H9 (cell line): Measurements from ENCODE around the gene HAGHL. TPM values are rescaled to one million over a fixed set of nuclear protein-coding genes. Genes with fewer than 3 reads are reported as not detected.
A peak's percentile ranks its signal among the peaks of the same experiment; 100 is the strongest.

Experiments used
- DNase-seq: peaks from one replicate; pipeline ENCODE4 v3.0.0-alpha.2; 2017
- H2AFZ ChIP-seq: one replicate; pipeline ENCODE4 v1.6.1; 2013; ENCODE audit warnings: mild to moderate bottlenecking, low read length, control low read depth, moderate library complexity
- H2AK5ac ChIP-seq: 2 replicates; pipeline ENCODE4 v1.6.1; 2013; ENCODE audit warnings: low read length, control low read depth, mixed read lengths; ENCODE audit not compliant: insufficient read length
- H2BK120ac ChIP-seq: one replicate; pipeline ENCODE4 v1.6.1; 2013; ENCODE audit warnings: low read depth, mild to moderate bottlenecking, low read length, control low read depth, inconsistent platforms; ENCODE audit not compliant: poor library complexity, severe bottlenecking
- H2BK12ac ChIP-seq: 2 replicates; pipeline ENCODE4 v1.6.1; 2013; ENCODE audit warnings: low read length, control low read depth, mixed read lengths, low read depth; ENCODE audit not compliant: insufficient read length
- H2BK15ac ChIP-seq: 2 replicates; pipeline ENCODE4 v1.6.1; 2013; ENCODE audit warnings: low read depth, low read length, control low read depth
- H2BK20ac ChIP-seq: one replicate; pipeline ENCODE4 v1.6.1; 2013; ENCODE audit warnings: low read depth, mild to moderate bottlenecking, low read length, control low read depth, inconsistent platforms; ENCODE audit not compliant: poor library complexity, severe bottlenecking
- H2BK5ac ChIP-seq: 2 replicates; pipeline ENCODE4 v1.6.1; 2013; ENCODE audit warnings: low read length, control low read depth, mixed read lengths; ENCODE audit not compliant: insufficient read length
- H3K14ac ChIP-seq: 2 replicates; pipeline ENCODE4 v1.6.1; 2013; ENCODE audit warnings: low read length, control low read depth; ENCODE audit not compliant: insufficient read depth
- H3K18ac ChIP-seq: 2 replicates; pipeline ENCODE4 v1.6.1; 2013; ENCODE audit warnings: low read depth, mild to moderate bottlenecking, mixed read lengths, low read length, control low read depth; ENCODE audit not compliant: insufficient read length
- H3K23ac ChIP-seq: 2 replicates; pipeline ENCODE4 v1.6.1; 2013; ENCODE audit warnings: low read length, control low read depth, mixed read lengths, low read depth; ENCODE audit not compliant: insufficient read length
- H3K23me2 ChIP-seq: 2 replicates; pipeline ENCODE4 v1.6.1; 2013; ENCODE audit warnings: low read depth, mild to moderate bottlenecking, mixed read lengths, low read length, control low read depth; ENCODE audit not compliant: insufficient read length, poor library complexity, severe bottlenecking
- H3K27ac ChIP-seq: 2 replicates; pipeline ENCODE4 v1.5.1; 2013; ENCODE audit warnings: low read length, control low read depth, mixed read lengths, low read depth; ENCODE audit not compliant: insufficient read length
- H3K27me3 ChIP-seq: 2 replicates; pipeline ENCODE4 v1.6.1; 2013; ENCODE audit warnings: low read length, control low read depth, inconsistent platforms; ENCODE audit not compliant: insufficient read depth
- H3K4ac ChIP-seq: 2 replicates; pipeline ENCODE4 v1.6.1; 2013; ENCODE audit warnings: low read depth, mild to moderate bottlenecking, control low read depth, inconsistent platforms, low read length, moderate library complexity
- H3K4me1 ChIP-seq: 2 replicates; pipeline ENCODE4 v1.6.1; 2013; ENCODE audit warnings: low read length, control low read depth, inconsistent platforms; ENCODE audit not compliant: insufficient read depth
- H3K4me2 ChIP-seq: 2 replicates; pipeline ENCODE4 v1.6.1; 2013; ENCODE audit warnings: low read length, control low read depth, mixed read lengths; ENCODE audit not compliant: insufficient read length, insufficient read depth
- H3K56ac ChIP-seq: 2 replicates; pipeline ENCODE4 v1.6.1; 2013; ENCODE audit warnings: low read depth, mild to moderate bottlenecking, mixed read lengths, low read length, control low read depth; ENCODE audit not compliant: insufficient read length
- H3K79me1 ChIP-seq: 2 replicates; pipeline ENCODE4 v1.6.1; 2013; ENCODE audit warnings: low read depth, mild to moderate bottlenecking, moderate library complexity, low read length, control low read depth, inconsistent platforms; ENCODE audit not compliant: insufficient read depth, poor library complexity, severe bottlenecking
- H3K79me2 ChIP-seq: 2 replicates; pipeline ENCODE4 v1.6.1; 2013; ENCODE audit warnings: low read length, control low read depth, inconsistent platforms; ENCODE audit not compliant: insufficient read depth
- H3K9ac ChIP-seq: 2 replicates; pipeline ENCODE4 v1.6.1; 2013; ENCODE audit warnings: low read length, control low read depth, mixed read lengths; ENCODE audit not compliant: insufficient read length; ENCODE audit errors: extremely low read depth
- H3K9me3 ChIP-seq: one replicate; pipeline ENCODE4 v1.6.1; 2013; ENCODE audit warnings: low read depth, low read length, inconsistent platforms; ENCODE audit not compliant: control insufficient read depth
- H3T11ph ChIP-seq: one replicate; pipeline ENCODE4 v1.6.1; 2013; ENCODE audit warnings: mild to moderate bottlenecking, low read length, control low read depth, inconsistent platforms
- H4K20me1 ChIP-seq: one replicate; pipeline ENCODE4 v1.6.1; 2013; ENCODE audit not compliant: control insufficient read depth, insufficient read length, insufficient read depth
- H4K5ac ChIP-seq: 2 replicates; pipeline ENCODE4 v1.6.1; 2013; ENCODE audit warnings: low read depth, mild to moderate bottlenecking, mixed read lengths, low read length, control low read depth; ENCODE audit not compliant: insufficient read length
- H4K8ac ChIP-seq: replicated peaks from 2 replicates; pipeline ENCODE4 v1.6.1; 2013; ENCODE audit warnings: low read length, control low read depth, mixed read lengths, low read depth; ENCODE audit not compliant: insufficient read length
- H4K91ac ChIP-seq: 2 replicates; pipeline ENCODE4 v1.6.1; 2013; ENCODE audit warnings: low read depth, mild to moderate bottlenecking, moderate library complexity, mixed read lengths, low read length, control low read depth; ENCODE audit not compliant: insufficient read length
- H3K27ac Mint-ChIP-seq, 3 experiments: 2 replicates in 2 of 3; 3 replicates in 1 of 3; pipeline ENCODE4 v1.8.0; 2020 to 2021; ENCODE audit warnings: mixed read lengths in 3 of 3, mild to moderate bottlenecking in 1 of 3, moderate library complexity in 1 of 3
- H3K27me3 Mint-ChIP-seq: 2 replicates; pipeline ENCODE4 v1.8.0; 2021; ENCODE audit warnings: low read depth, mild to moderate bottlenecking, moderate library complexity, mixed read lengths
- H3K36me3 Mint-ChIP-seq, 3 experiments: 2 replicates in 2 of 3; 3 replicates in 1 of 3; pipeline ENCODE4 v1.8.0; 2020 to 2021; ENCODE audit warnings: low read depth in 3 of 3, mixed read lengths in 3 of 3; ENCODE audit not compliant: insufficient read depth in 1 of 3
- H3K4me1 Mint-ChIP-seq, 2 experiments: 2 replicates each; pipeline ENCODE4 v1.8.0; 2020; ENCODE audit warnings: mixed read lengths in 2 of 2
- H3K4me3 Mint-ChIP-seq, 2 experiments: 2 replicates in 1 of 2; 3 replicates in 1 of 2; pipeline ENCODE4 v1.8.0; 2020 to 2021; ENCODE audit warnings: mild to moderate bottlenecking in 2 of 2, mixed read lengths in 2 of 2, moderate library complexity in 1 of 2
- H3K9me3 Mint-ChIP-seq, 2 experiments: 2 replicates in 1 of 2; 3 replicates in 1 of 2; pipeline ENCODE4 v1.8.0; 2020; ENCODE audit warnings: mild to moderate bottlenecking in 2 of 2, mixed read lengths in 2 of 2, moderate library complexity in 1 of 2
- CTCF ChIP-seq: fragments of 200-600 bp; sonication (generic); conservative IDR thresholded peaks from 3 replicates; pipeline ENCODE4 v1.8.0; 2021; ENCODE audit warnings: antibody characterized with exemption, mild to moderate bottlenecking
- WGBS: extraction: QIAGEN DNeasy Blood & Tissue Kit; methylation state at CpG from one replicate; pipeline ENCODE4 v1.1.7; 2013; ENCODE audit warnings: missing lambda C conversion rate, low lambda C conversion rate, mixed read lengths; ENCODE audit not compliant: insufficient read length; ENCODE audit errors: extremely low coverage; 5-methylcytosine and 5-hydroxymethylcytosine counted together
- total RNA-seq: library from RNA; stranded (reverse); gene quantifications from 2 replicates; pipeline ENCODE4 v1.2.1, GENCODE V29; 2021

Gene HAGHL
- total RNA-seq, 1 experiment from 2014 or later = 25.2 TPM

- no peak overlapping the region for H3K9ac ChIP-seq
- H2BK12ac ChIP-seq = no peak overlapping the region
- WGBS = no CpG with 5 or more reads among the region's 37 CpGs
- no peak overlapping the region for H4K91ac ChIP-seq
- H3K4me3 Mint-ChIP-seq = peak overlapping the region; percentile 24 to 72
- no peak for DNase-seq
- no peaks in the 10 kb centered on the region for H4K20me1 ChIP-seq
- H4K5ac ChIP-seq = no peak overlapping the region
- peaks cover 11% of the 10 kb centered on the region; the same call in 1 of the 2 replicates for H3K27me3 ChIP-seq
- H3K23me2 ChIP-seq = peaks cover 27% of the 10 kb centered on the region
- no peak overlapping the region; the same call in 1 of the 2 replicates for H2BK15ac ChIP-seq
- no peaks in the 10 kb centered on the region for H3K79me1 ChIP-seq
- TF ChIP-seq CTCF = no peak
- no peaks in the 10 kb centered on the region for H3K9me3 ChIP-seq
- no peak overlapping the region for H2AFZ ChIP-seq
- no peak overlapping the region for H2BK5ac ChIP-seq
- H3K4ac ChIP-seq = no peak overlapping the region
- no peak overlapping the region for H3T11ph ChIP-seq
- no peak overlapping the region for H3K56ac ChIP-seq
- H3K9me3 Mint-ChIP-seq = no peaks in the 10 kb centered on the region; a peak in 1 of 5 replicates
- no peaks in the 10 kb centered on the region for H3K4me1 ChIP-seq
- H3K79me2 ChIP-seq = no peaks in the 10 kb centered on the region
- H3K14ac ChIP-seq = no peak overlapping the region
- H4K8ac ChIP-seq = no peak overlapping the region
- H3K4me1 Mint-ChIP-seq = peaks cover 0 to 16% of the 10 kb centered on the region in 2 experiments; a peak in 3 of 4 replicates
- no peak overlapping the region for H3K23ac ChIP-seq
- peak overlapping the region; percentile 56 for H3K4me2 ChIP-seq
- H3K36me3 Mint-ChIP-seq = no peaks in the 10 kb centered on the region
- H2AK5ac ChIP-seq = no peak overlapping the region
- no peak overlapping the region for H3K27ac Mint-ChIP-seq
- no peak overlapping the region for H2BK120ac ChIP-seq
- no peak overlapping the region for H2BK20ac ChIP-seq
- H3K27ac ChIP-seq = no peak overlapping the region
- H3K27me3 Mint-ChIP-seq = peaks cover 76% of the 10 kb centered on the region
- H3K18ac ChIP-seq = no peak overlapping the region
Observed at GRCh38 chr16:693766-694165, 33.1 kb upstream of the HAGHL start.
